ENCODE data around the gene QPRT. TPM values are rescaled to one million over a fixed set of nuclear protein-coding genes. Genes with fewer than 3 reads are reported as not detected.

QPRT gene
- total RNA-seq, 1 experiment from 2014 or later, result 0.52 TPM

- intact Hi-C loops (cut with micrococcal nuclease), result no loop called here
These were observed 48.5 kb downstream of the QPRT start for GRCh38 chr16:29727452-29727851.

More at GRCh38 chr16:29727452-29727851, 48.5 kb downstream of the QPRT start:
- no peak for DNase-seq (ENCODE audit: low read depth, low spot score)
- Histone ChIP-seq H3K27ac (ENCODE audit: low read depth, low read length) (no peak overlapping the region), H3K79me2 (ENCODE audit: insufficient read depth, low read length) (no peaks in the 10 kb centered on the region), H3K9me2 (ENCODE audit: insufficient read depth) (no peaks in the 10 kb centered on the region), H3K4me1 (ENCODE audit: control insufficient read depth in 1 of 2, insufficient read depth in 2 of 2, low read length in 2 of 2) (peaks cover 4 to 10% of the 10 kb centered on the region in 2 experiments; a peak in 3 of 4 replicates), H3K4me3 (replicated peaks in 1 of 2; ENCODE audit: low read depth in 1 of 2, low read length in 2 of 2) (no peak overlapping the region), H4K20me1 (ENCODE audit: insufficient read depth) (no peaks in the 10 kb centered on the region), H3K36me3 (ENCODE audit: control insufficient read depth in 1 of 2, insufficient read depth in 2 of 2, low read length in 2 of 2) (no peaks in the 10 kb centered on the region), H3K9me3 (ENCODE audit: control insufficient read depth in 1 of 2, insufficient read depth in 1 of 2, low read depth in 1 of 2, low read length in 2 of 2) (no peaks in the 10 kb centered on the region), H2AFZ (ENCODE audit: low read depth, low read length, poor library complexity, severe bottlenecking) (no peak overlapping the region), H3K4me2 (ENCODE audit: low read length) (no peak overlapping the region), H3K27me3 (ENCODE audit: insufficient read depth, low read length) (no peaks in the 10 kb centered on the region), H3K9ac (ENCODE audit: low read length) (no peak overlapping the region)
- POLR2A ChIA-PET, result no interaction called here
- TF ChIP-seq ELF1 (IDR thresholded peaks at IDR 0.05; ENCODE audit: borderline replicate concordance, low read depth) (no peak), ZNF274 (IDR thresholded peaks at IDR 0.05; ENCODE audit: low read depth, low read length) (no peak), RAD21 (IDR thresholded peaks at IDR 0.05; ENCODE audit: low read depth) (no peak), EGR1 (IDR thresholded peaks at IDR 0.05; ENCODE audit: low read depth) (no peak), SRF (IDR thresholded peaks at IDR 0.05; ENCODE audit: low read depth) (no peak), JUND (IDR thresholded peaks at IDR 0.05) (no peak), FOSL1 (IDR thresholded peaks at IDR 0.05; ENCODE audit: low read depth) (no peak), POLR2A (IDR thresholded peaks at IDR 0.05; ENCODE audit: borderline replicate concordance, extremely low read depth, insufficient read depth, insufficient read length) (no peak), CEBPB (IDR thresholded peaks at IDR 0.05; ENCODE audit: low read depth) (no peak), CTCF (IDR thresholded peaks at IDR 0.05 in 2 of 3, conservative IDR thresholded peaks at IDR 0.05 in 1 of 3; ENCODE audit: borderline replicate concordance in 1 of 3, insufficient read depth in 1 of 3, low read depth in 2 of 3, low read length in 2 of 3) (no peak)
- no peak for ATAC-seq
- CTCF ChIA-PET, result no interaction called here
- RAD21 ChIA-PET (ENCODE audit: low non-redundant PET in 1 of 2, low total read pairs in 2 of 2, uncharacterized antibody in 2 of 2, unreplicated experiment in 2 of 2), result interaction anchor here in 1 of 2 experiments (1.1 kb wide), 1 partner anchor 36 kb away, joined by 17 read pairs; no protein-coding TSS in a partner anchor
- BruUV-seq (replicated peaks), result no TSS peak

Measured in HCT116 (cell line).